HEK293 (cell line): ENCODE results near the gene ACTL8.
A peak's percentile ranks its signal among the peaks of the same experiment; 100 is the strongest.

Source experiments
- CTCF ChIA-PET: fragments of 350-600 bp; formaldehyde crosslinking; extraction: SDS; loops from one replicate; lab custom pipeline; 2021; ENCODE audit warnings: antibody characterized with exemption; lab: Yijun Ruan, JAX
- POLR2A ChIA-PET: fragments of 300-600 bp; formaldehyde crosslinking; extraction: SDS; loops from one replicate; lab custom pipeline; 2020; ENCODE audit warnings: antibody characterized with exemption, inconsistent platforms; lab: Yijun Ruan, JAX
- H3K27ac ChIP-seq: fragments of 200-500 bp; sonication (Bioruptor generic); 2 replicates; pipeline ENCODE4 v1.5.1; 2014; ENCODE audit warnings: low read depth, low read length, control low read depth, inconsistent platforms; ENCODE audit errors: extremely low read depth
- H3K36me3 ChIP-seq, 2 experiments: fragments of 200-500 bp in 1 of 2; sonication (Bioruptor generic) in 1 of 2; 1 replicate in 1 of 2; 2 replicates in 1 of 2; pipeline ENCODE4 v1.5.1; 2014 to 2017; ENCODE audit warnings: inconsistent platforms in 2 of 2, low read length in 2 of 2; ENCODE audit not compliant: control insufficient read depth in 2 of 2, insufficient read depth in 1 of 2
- H3K4me1 ChIP-seq: fragments of 200-500 bp; sonication (Bioruptor generic); 2 replicates; pipeline ENCODE4 v1.5.1; 2014; ENCODE audit warnings: mild to moderate bottlenecking, low read length, inconsistent platforms; ENCODE audit not compliant: control insufficient read depth, insufficient read depth
- H3K4me3 ChIP-seq: 2 replicates; pipeline ENCODE4 v1.5.1; 2011; ENCODE audit warnings: low read depth, mild to moderate bottlenecking, control low read depth, low read length, moderate library complexity
- H3K9me3 ChIP-seq: fragments of 200-500 bp; sonication (Bioruptor generic); 2 replicates; pipeline ENCODE4 v1.5.1; 2014; ENCODE audit warnings: low read depth, low read length, inconsistent platforms; ENCODE audit not compliant: control insufficient read depth, insufficient read depth
- GLIS1 ChIP-seq: fragments of 450-650 bp; formaldehyde crosslinking; IDR thresholded peaks from 2 replicates; pipeline ENCODE4 v1.5.1; 2016; ENCODE audit warnings: missing biosample characterization, missing genetic modification characterization
- GLIS2 ChIP-seq: fragments of 450-650 bp; formaldehyde crosslinking; IDR thresholded peaks from 2 replicates; pipeline ENCODE4 v1.5.1; 2016; ENCODE audit warnings: missing biosample characterization, missing genetic modification characterization
- KLF8 ChIP-seq: fragments of 450-650 bp; formaldehyde crosslinking; IDR thresholded peaks from 2 replicates; pipeline ENCODE4 v1.5.1; 2016; ENCODE audit warnings: missing biosample characterization, missing genetic modification characterization
- SALL2 ChIP-seq: fragments of 450-650 bp; formaldehyde crosslinking; IDR thresholded peaks from 2 replicates; pipeline ENCODE4 v1.5.0; 2017; ENCODE audit warnings: missing biosample characterization, mild to moderate bottlenecking, missing genetic modification characterization, borderline replicate concordance
- TRIM28 ChIP-seq: IDR thresholded peaks from 2 replicates; pipeline ENCODE4 v1.6.1; 2011; ENCODE audit warnings: low read length, control low read depth, borderline replicate concordance
- ZBTB20 ChIP-seq: fragments of 450-650 bp; formaldehyde crosslinking; IDR thresholded peaks from 2 replicates; pipeline ENCODE4 v1.5.1; 2016; ENCODE audit warnings: missing biosample characterization, missing genetic modification characterization
- ZBTB8A ChIP-seq: fragments of 450-650 bp; formaldehyde crosslinking; IDR thresholded peaks from 2 replicates; pipeline ENCODE4 v1.5.1; 2016; ENCODE audit warnings: missing biosample characterization, missing genetic modification characterization
- ZFP41 ChIP-seq: fragments of 450-650 bp; formaldehyde crosslinking; IDR thresholded peaks from 2 replicates; pipeline ENCODE4 v1.5.1; 2016; ENCODE audit warnings: missing biosample characterization, missing genetic modification characterization, borderline replicate concordance
- ZFP69B ChIP-seq: fragments of 450-650 bp; formaldehyde crosslinking; IDR thresholded peaks from 2 replicates; pipeline ENCODE4 v1.5.1; 2016; ENCODE audit warnings: missing biosample characterization, missing genetic modification characterization
- ZNF112 ChIP-seq: fragments of 450-650 bp; formaldehyde crosslinking; IDR thresholded peaks from 2 replicates; pipeline ENCODE4 v1.5.0; 2017; ENCODE audit warnings: missing biosample characterization, missing genetic modification characterization
- ZNF146 ChIP-seq: fragments of 450-650 bp; formaldehyde crosslinking; IDR thresholded peaks from 2 replicates; pipeline ENCODE4 v1.5.1; 2016; ENCODE audit warnings: missing biosample characterization, missing genetic modification characterization
- ZNF16 ChIP-seq: fragments of 450-650 bp; formaldehyde crosslinking; IDR thresholded peaks from 2 replicates; pipeline ENCODE4 v1.5.1; 2016; ENCODE audit warnings: low read depth, missing biosample characterization, missing genetic modification characterization
- ZNF174 ChIP-seq: fragments of 450-650 bp; formaldehyde crosslinking; IDR thresholded peaks from 2 replicates; pipeline ENCODE4 v1.5.0; 2017; ENCODE audit warnings: missing biosample characterization, mild to moderate bottlenecking, missing genetic modification characterization
- ZNF202 ChIP-seq: fragments of 450-650 bp; formaldehyde crosslinking; IDR thresholded peaks from 2 replicates; pipeline ENCODE4 v1.5.1; 2016; ENCODE audit warnings: missing biosample characterization, missing genetic modification characterization, borderline replicate concordance
- ZNF211 ChIP-seq: fragments of 450-650 bp; formaldehyde crosslinking; IDR thresholded peaks from 2 replicates; pipeline ENCODE4 v1.5.1; 2016; ENCODE audit warnings: low read depth, missing biosample characterization, missing genetic modification characterization
- ZNF311 ChIP-seq: fragments of 450-650 bp; formaldehyde crosslinking; IDR thresholded peaks from 2 replicates; pipeline ENCODE4 v1.5.1; 2017; ENCODE audit warnings: missing biosample characterization, missing genetic modification characterization, borderline replicate concordance
- ZNF324 ChIP-seq: fragments of 450-650 bp; formaldehyde crosslinking; IDR thresholded peaks from 2 replicates; pipeline ENCODE4 v1.5.1; 2016; ENCODE audit warnings: missing biosample characterization, missing genetic modification characterization
- ZNF366 ChIP-seq: fragments of 450-650 bp; formaldehyde crosslinking; conservative IDR thresholded peaks from 2 replicates; pipeline ENCODE4 v1.5.1; 2016; ENCODE audit warnings: missing biosample characterization, missing genetic modification characterization
- ZNF394 ChIP-seq: fragments of 450-650 bp; formaldehyde crosslinking; IDR thresholded peaks from 2 replicates; pipeline ENCODE4 v1.5.1; 2016; ENCODE audit warnings: missing biosample characterization, missing genetic modification characterization, mild to moderate bottlenecking, moderate library complexity, borderline replicate concordance
- ZNF404 ChIP-seq: fragments of 450-650 bp; formaldehyde crosslinking; IDR thresholded peaks from 2 replicates; pipeline ENCODE4 v1.5.1; 2017; ENCODE audit warnings: missing biosample characterization, missing genetic modification characterization
- ZNF571 ChIP-seq: fragments of 450-650 bp; formaldehyde crosslinking; IDR thresholded peaks from 2 replicates; pipeline ENCODE4 v1.5.0; 2017; ENCODE audit warnings: missing biosample characterization, missing genetic modification characterization
- ZNF626 ChIP-seq: fragments of 450-650 bp; sonication (Bioruptor Pico); formaldehyde crosslinking; IDR thresholded peaks from 2 replicates; pipeline ENCODE4 v1.5.1; 2018; ENCODE audit warnings: missing biosample characterization, missing genetic modification characterization, inconsistent platforms
- ZNF629 ChIP-seq: fragments of 450-650 bp; formaldehyde crosslinking; IDR thresholded peaks from 2 replicates; pipeline ENCODE4 v1.5.1; 2017; ENCODE audit warnings: missing biosample characterization, missing genetic modification characterization
- ZNF660 ChIP-seq: fragments of 450-650 bp; IDR thresholded peaks from 2 replicates; pipeline ENCODE4 v1.5.1; 2018; ENCODE audit warnings: missing biosample characterization, mild to moderate bottlenecking, missing genetic modification characterization
- ZNF670 ChIP-seq: fragments of 450-650 bp; formaldehyde crosslinking; IDR thresholded peaks from 2 replicates; pipeline ENCODE4 v1.5.1; 2016; ENCODE audit warnings: missing biosample characterization, missing genetic modification characterization, low read depth
- ZNF677 ChIP-seq: fragments of 450-650 bp; IDR thresholded peaks from 2 replicates; pipeline ENCODE4 v1.5.0; 2018; ENCODE audit warnings: missing biosample characterization, mild to moderate bottlenecking, missing genetic modification characterization, moderate library complexity
- ZNF843 ChIP-seq: fragments of 450-650 bp; formaldehyde crosslinking; IDR thresholded peaks from 2 replicates; pipeline ENCODE4 v1.5.1; 2016; ENCODE audit warnings: missing biosample characterization, missing genetic modification characterization
- TF ChIP-seq, protein P1 (sequence below): fragments of 450-650 bp; formaldehyde crosslinking; IDR thresholded peaks from 2 replicates; pipeline ENCODE4 v1.5.1; 2017; ENCODE audit warnings: missing biosample characterization, missing genetic modification characterization
- TF ChIP-seq, protein P2 (sequence below): fragments of 450-650 bp; formaldehyde crosslinking; IDR thresholded peaks from 2 replicates; pipeline ENCODE4 v1.5.1; 2016; ENCODE audit warnings: missing biosample characterization, missing genetic modification characterization
- TF ChIP-seq, protein P3 (sequence below): fragments of 450-650 bp; formaldehyde crosslinking; IDR thresholded peaks from 2 replicates; pipeline ENCODE4 v1.5.1; 2016; ENCODE audit warnings: missing biosample characterization, missing genetic modification characterization
- TF ChIP-seq, protein P4 (sequence below): fragments of 450-650 bp; formaldehyde crosslinking; IDR thresholded peaks from 2 replicates; pipeline ENCODE4 v1.5.1; 2016; ENCODE audit warnings: missing biosample characterization, missing genetic modification characterization

ACTL8 gene

DNA sequence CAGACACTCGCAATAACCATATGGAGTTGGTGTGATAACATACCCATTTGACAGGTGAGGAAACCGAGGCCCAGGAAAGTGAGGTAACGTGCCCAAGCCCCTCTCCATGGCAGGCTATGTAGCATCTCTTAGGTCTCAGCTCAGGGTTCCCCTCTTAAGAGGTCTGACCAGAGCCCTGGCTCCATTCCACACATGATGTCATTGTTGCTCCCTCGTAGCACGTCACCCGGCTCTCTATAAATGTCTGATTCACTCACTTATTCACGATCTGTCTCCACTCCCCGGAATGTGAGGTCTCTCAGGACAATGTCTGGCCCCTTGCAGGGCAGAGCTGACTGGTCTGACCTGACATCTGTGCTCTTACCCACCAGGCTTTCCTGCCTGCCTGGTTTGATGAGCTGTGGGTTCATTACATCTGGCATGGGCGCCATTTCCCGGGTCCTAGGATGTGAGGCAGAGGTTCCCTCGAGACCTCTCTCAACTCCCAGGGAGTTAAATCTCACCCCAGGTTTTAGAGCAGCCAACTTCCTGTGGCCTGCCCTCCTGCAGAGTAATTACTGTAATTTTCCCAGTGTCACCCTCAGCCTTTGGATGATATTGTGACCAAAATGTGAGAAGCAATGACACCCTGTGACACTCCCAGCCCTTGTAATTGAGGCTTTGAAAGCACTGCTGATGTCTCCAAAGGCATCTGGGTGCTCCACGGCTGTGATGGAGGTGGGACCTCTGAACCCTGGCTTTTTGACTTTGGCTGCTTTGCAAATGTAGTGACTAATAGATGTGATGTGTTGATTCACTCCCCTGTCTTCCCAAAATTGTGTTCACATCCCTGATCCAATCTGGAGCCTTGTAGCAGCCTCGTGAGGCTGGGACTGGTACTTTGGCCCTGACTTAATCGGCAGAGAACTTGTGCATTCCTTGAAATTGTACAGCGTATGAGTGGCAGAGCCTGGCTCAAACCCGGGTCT lies 10.6 kb downstream of the ACTL8 start:
- Histone ChIP-seq H3K4me3 (no peak overlapping the region), H3K4me1 (no peaks in the 10 kb centered on the region), H3K9me3 (no peaks in the 10 kb centered on the region), H3K36me3 (no peaks in the 10 kb centered on the region), H3K27ac (no peak overlapping the region)
- CTCF ChIA-PET = interaction anchor here (0.7 kb wide), 1 partner anchor 70 kb away, joined by 3 read pairs; no protein-coding TSS in a partner anchor
- POLR2A ChIA-PET = no interaction called here
- TF ChIP-seq ZNF211 = no peak
- no peak for TF ChIP-seq SALL2 (tag by site-specific recombination)
- TF ChIP-seq GLIS1 (tag by site-specific recombination) = peak; percentile 96
- TF ChIP-seq ZNF670 (tag by site-specific recombination) = no peak
- no peak for TF ChIP-seq KLF8 (tag by site-specific recombination)
- TF ChIP-seq ZNF366 (tag by site-specific recombination) = no peak
- TF ChIP-seq, protein P1, sequence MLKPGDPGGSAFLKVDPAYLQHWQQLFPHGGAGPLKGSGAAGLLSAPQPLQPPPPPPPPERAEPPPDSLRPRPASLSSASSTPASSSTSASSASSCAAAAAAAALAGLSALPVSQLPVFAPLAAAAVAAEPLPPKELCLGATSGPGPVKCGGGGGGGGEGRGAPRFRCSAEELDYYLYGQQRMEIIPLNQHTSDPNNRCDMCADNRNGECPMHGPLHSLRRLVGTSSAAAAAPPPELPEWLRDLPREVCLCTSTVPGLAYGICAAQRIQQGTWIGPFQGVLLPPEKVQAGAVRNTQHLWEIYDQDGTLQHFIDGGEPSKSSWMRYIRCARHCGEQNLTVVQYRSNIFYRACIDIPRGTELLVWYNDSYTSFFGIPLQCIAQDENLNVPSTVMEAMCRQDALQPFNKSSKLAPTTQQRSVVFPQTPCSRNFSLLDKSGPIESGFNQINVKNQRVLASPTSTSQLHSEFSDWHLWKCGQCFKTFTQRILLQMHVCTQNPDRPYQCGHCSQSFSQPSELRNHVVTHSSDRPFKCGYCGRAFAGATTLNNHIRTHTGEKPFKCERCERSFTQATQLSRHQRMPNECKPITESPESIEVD = no peak
- no peak for TF ChIP-seq ZNF146 (tag by site-specific recombination)
- TF ChIP-seq GLIS2 = peak; percentile 70
- TF ChIP-seq, protein P2, sequence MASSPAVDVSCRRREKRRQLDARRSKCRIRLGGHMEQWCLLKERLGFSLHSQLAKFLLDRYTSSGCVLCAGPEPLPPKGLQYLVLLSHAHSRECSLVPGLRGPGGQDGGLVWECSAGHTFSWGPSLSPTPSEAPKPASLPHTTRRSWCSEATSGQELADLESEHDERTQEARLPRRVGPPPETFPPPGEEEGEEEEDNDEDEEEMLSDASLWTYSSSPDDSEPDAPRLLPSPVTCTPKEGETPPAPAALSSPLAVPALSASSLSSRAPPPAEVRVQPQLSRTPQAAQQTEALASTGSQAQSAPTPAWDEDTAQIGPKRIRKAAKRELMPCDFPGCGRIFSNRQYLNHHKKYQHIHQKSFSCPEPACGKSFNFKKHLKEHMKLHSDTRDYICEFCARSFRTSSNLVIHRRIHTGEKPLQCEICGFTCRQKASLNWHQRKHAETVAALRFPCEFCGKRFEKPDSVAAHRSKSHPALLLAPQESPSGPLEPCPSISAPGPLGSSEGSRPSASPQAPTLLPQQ (tag by site-specific recombination) = peak; percentile 91
- 0 out of 2 replicates have a peak, but pooled peaks have one; percentile 37 for TF ChIP-seq ZNF660
- TF ChIP-seq ZNF112 = no peak
- no peak; the same call in 1 of the 2 replicates for TF ChIP-seq ZBTB20 (tag by site-specific recombination)
- TF ChIP-seq ZNF202 (tag by site-specific recombination) = no peak
- TF ChIP-seq ZNF626 (tag by site-specific recombination) = no peak
- no peak for TF ChIP-seq ZNF404
- TF ChIP-seq ZNF629 (tag by site-specific recombination) = peak; percentile 84
- TF ChIP-seq ZFP41 (tag by site-specific recombination) = no peak
- no peak for TF ChIP-seq ZNF324 (tag by site-specific recombination)
- TF ChIP-seq ZNF677 (tag by site-specific recombination) = no peak
- no peak for TF ChIP-seq ZNF174 (tag by site-specific recombination)
- no peak for TF ChIP-seq ZNF843 (tag by site-specific recombination)
- no peak for TF ChIP-seq TRIM28
- TF ChIP-seq ZNF394 (tag by site-specific recombination) = no peak
- no peak for TF ChIP-seq ZBTB8A (tag by site-specific recombination)
- TF ChIP-seq ZNF311 = no peak
- TF ChIP-seq ZNF571 (tag by site-specific recombination) = no peak
- TF ChIP-seq, protein P3, sequence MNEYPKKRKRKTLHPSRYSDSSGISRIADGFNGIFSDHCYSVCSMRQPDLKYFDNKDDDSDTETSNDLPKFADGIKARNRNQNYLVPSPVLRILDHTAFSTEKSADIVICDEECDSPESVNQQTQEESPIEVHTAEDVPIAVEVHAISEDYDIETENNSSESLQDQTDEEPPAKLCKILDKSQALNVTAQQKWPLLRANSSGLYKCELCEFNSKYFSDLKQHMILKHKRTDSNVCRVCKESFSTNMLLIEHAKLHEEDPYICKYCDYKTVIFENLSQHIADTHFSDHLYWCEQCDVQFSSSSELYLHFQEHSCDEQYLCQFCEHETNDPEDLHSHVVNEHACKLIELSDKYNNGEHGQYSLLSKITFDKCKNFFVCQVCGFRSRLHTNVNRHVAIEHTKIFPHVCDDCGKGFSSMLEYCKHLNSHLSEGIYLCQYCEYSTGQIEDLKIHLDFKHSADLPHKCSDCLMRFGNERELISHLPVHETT (tag by site-specific recombination) = no peak
- no peak for TF ChIP-seq ZNF16 (tag by site-specific recombination)
- TF ChIP-seq, protein P4, sequence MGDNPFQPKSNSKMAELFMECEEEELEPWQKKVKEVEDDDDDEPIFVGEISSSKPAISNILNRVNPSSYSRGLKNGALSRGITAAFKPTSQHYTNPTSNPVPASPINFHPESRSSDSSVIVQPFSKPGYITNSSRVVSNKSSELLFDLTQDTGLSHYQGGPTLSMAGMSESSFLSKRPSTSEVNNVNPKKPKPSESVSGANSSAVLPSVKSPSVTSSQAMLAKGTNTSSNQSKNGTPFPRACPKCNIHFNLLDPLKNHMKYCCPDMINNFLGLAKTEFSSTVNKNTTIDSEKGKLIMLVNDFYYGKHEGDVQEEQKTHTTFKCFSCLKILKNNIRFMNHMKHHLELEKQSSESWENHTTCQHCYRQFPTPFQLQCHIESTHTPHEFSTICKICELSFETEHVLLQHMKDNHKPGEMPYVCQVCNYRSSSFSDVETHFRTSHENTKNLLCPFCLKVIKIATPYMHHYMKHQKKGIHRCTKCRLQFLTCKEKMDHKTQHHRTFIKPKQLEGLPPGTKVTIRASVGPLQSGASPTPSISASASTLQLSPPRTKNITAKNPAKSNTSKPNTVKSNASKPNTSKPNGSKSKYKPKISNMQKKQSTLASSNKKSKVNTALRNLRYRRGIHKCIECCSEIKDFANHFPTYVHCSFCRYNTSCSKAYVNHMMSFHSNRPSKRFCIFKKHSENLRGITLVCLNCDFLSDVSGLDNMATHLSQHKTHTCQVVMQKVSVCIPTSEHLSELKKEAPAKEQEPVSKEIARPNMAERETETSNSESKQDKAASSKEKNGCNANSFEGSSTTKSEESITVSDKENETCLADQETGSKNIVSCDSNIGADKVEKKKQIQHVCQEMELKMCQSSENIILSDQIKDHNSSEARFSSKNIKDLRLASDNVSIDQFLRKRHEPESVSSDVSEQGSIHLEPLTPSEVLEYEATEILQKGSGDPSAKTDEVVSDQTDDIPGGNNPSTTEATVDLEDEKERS (tag by site-specific recombination) = no peak
- peak; percentile 82; the same call in 1 of the 2 replicates for TF ChIP-seq ZFP69B (tag by site-specific recombination)
